HG03135 (cell line): ENCODE results near the gene HLX.

Experiments used
- ATAC-seq: cut with Tn5 transposase; IDR thresholded peaks from one replicate; pipeline ENCODE4 v1.9.1; 2021; ENCODE audit warnings: mild to moderate bottlenecking, moderate library complexity; ENCODE audit not compliant: unreplicated experiment

HLX gene, protein sequence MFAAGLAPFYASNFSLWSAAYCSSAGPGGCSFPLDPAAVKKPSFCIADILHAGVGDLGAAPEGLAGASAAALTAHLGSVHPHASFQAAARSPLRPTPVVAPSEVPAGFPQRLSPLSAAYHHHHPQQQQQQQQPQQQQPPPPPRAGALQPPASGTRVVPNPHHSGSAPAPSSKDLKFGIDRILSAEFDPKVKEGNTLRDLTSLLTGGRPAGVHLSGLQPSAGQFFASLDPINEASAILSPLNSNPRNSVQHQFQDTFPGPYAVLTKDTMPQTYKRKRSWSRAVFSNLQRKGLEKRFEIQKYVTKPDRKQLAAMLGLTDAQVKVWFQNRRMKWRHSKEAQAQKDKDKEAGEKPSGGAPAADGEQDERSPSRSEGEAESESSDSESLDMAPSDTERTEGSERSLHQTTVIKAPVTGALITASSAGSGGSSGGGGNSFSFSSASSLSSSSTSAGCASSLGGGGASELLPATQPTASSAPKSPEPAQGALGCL

DNA sequence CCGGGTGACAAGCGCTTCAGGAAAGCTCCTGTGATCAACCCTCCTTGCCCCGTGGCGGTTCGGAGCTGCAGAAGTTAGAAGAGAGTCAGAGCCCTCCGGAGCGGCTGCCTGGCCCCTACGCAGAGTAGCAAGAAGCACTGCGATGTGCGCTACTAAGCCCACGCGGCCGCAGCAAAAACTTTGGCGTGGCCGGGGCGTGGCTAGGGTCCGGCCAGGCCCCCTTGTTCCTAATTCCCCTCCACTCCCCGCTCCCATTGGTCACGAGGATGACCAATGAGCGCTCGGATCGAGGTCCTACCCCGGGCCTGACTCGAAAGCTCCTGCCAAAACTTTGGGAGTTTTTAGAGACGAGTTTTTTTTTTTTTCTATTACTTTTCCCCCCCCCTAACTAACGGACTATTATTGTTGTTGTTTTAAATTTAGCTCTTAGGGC is at the start of gene HLX:
Gene HLX, plus strand, starts transcription at position 368 of the 433 bp plus-strand sequence. CDS start 415 bp downstream, outside the sequence.
- ATAC-seq: peak; percentile 53

- no peak for ATAC-seq
These were observed 45.8 kb upstream of the HLX start for GRCh38 chr1:220833436-220833835.

- ATAC-seq: no peak
These were observed 44.9 kb upstream of the HLX start for GRCh38 chr1:220834155-220834870.

- no peak for ATAC-seq
These were observed 40.7 kb upstream of the HLX start for GRCh38 chr1:220838578-220838977.

GRCh38 chr1:220839474-220839873 is 39.8 kb upstream of the HLX start:
- ATAC-seq: no peak

- no peak for ATAC-seq
These were observed 38.0 kb upstream of the HLX start for GRCh38 chr1:220841293-220841692.

- ATAC-seq: no peak
These were observed 35.7 kb upstream of the HLX start for GRCh38 chr1:220843481-220844011.

- ATAC-seq: no peak
These were observed 26.8 kb upstream of the HLX start for GRCh38 chr1:220852408-220852807.

- ATAC-seq: no peak
These were observed 6.9 kb upstream of the HLX start for GRCh38 chr1:220872296-220872695.

- ATAC-seq: no peak
These were observed 6.2 kb upstream of the HLX start for GRCh38 chr1:220873087-220873486.

DNA sequence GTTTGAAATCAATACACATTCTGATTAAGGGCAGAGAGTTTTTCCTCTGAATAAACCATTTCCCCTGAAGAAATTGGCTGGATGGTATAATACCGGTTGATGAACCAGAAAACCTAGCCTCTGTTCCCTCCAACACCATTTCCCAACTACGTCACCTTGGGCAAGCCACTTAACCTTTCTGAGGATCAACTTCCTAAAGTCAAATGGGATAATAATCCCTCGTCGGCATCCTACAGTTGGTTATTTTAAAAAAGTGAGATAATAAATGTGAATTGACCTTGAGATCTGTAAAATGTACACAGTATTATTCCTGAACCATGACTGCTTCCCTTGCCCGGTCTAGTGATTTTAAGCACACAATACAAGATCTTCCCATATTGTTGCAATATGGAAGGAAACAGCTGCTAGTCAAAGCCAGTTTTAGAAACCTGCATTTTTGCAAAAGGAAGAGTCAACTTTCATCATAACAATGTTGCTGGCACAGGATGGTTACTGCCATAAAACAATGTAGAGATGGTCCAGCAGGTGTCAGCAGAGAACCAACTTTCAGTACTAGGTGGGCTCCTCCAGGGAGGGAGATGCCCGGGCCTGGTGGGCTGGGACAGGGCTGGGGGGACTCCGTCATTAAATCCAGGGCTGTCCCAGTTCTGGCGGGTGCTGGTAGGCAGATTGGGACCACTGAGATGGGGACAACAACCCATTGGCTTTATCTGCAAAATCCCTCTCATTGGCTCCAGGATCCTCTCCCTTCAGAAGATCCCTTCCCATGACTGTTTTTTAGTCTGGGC is 5.2 kb upstream of the HLX start:
- ATAC-seq: no peak

GRCh38 chr1:220875260-220875659 is 4.0 kb upstream of the HLX start:
- ATAC-seq: no peak

GRCh38 chr1:220876511-220877376 is 2.5 kb upstream of the HLX start:
- ATAC-seq: no peak

GRCh38 chr1:220877377-220878095 is 1.7 kb upstream of the HLX start:
- no peak for ATAC-seq

DNA sequence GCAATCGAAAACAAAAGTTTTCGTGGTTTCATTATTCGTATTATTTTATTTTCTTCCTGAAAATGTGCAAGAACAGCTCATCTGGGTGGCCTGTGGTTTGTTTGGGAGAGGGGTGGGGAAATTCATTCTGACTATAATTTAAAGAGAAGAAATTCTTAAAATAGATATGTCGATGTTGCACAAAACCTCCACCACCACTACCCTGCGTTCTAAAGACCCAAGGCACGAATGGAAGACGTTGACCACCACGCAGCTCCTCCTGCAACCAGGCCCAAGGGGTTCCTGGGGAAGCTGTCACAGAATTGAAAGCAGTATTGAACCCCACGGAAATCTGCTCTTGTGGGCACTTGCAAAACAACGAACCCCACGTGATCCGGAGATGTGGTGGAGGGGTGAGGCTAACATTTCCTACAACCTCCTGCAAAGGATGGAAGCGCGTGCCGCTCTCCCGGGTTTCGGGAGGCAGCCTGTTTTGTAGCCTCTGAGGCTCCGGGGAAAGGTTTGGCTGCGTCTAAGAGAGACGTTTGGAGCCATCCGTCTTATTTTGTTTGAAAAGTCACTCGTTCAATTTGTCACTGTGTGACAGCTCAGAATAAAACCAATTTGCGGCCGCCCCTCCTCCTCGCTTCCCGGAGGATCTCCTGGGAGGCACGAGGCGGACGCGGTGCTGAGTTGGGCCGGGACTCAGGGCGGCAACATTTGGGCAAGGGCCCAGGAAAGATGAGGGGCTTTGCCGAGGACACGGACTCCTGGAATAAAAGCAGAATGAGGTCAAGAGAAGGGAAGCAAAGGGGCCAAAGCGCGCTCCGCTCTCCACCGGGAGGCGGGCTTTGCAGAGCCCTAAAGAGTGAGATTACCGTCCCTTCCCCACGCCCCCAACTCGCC is 810 bp upstream of the HLX start:
- peak; percentile 14 for ATAC-seq

GRCh38 chr1:220879509-220880361 is 492 bp downstream of the HLX start:
- no peak for ATAC-seq

GRCh38 chr1:220880362-220880670 is 1.1 kb downstream of the HLX start:
- ATAC-seq: no peak
